OCI-LY1 (cell line): ENCODE results near the gene IFI35.

Experiments used
- CTCF ChIP-seq: fragments of 200-600 bp; sonication (generic), shearing (Covaris generic); IDR thresholded peaks from 2 replicates; pipeline ENCODE4 v1.5.1; 2017; ENCODE audit warnings: mild to moderate bottlenecking, antibody characterized with exemption, low read length, moderate library complexity, mixed read lengths
- EZH2 ChIP-seq: fragments of 200-600 bp; sonication (generic), shearing (Covaris generic); IDR thresholded peaks from 2 replicates; pipeline ENCODE4 v1.8.0; 2017; ENCODE audit warnings: borderline replicate concordance, mixed run types, mild to moderate bottlenecking, antibody characterized with exemption, low read length, moderate library complexity, mixed read lengths

- TF ChIP-seq CTCF (peak; percentile 53; the same call in 1 of the 2 replicates), EZH2 (no peak)
Measured at GRCh38 chr17:43006639-43007551, at the start of gene IFI35.
